Esophagus squamous epithelium (tissue), 5 donors: ENCODE measurements around the gene ABCG5. TPM values are rescaled to one million over a fixed set of nuclear protein-coding genes. Genes with fewer than 3 reads are reported as not detected.

Source experiments
- DNase-seq: peaks from one replicate; lab custom pipeline; 2025; lab: John Stamatoyannopoulos, UW
- H3K27ac ChIP-seq, 4 donors: fragments of 200-600 bp; sonication (generic); one replicate each; pipeline ENCODE4 v1.5.1; 2016 to 2019; ENCODE audit warnings: mild to moderate bottlenecking in 1 of 4
- H3K27me3 ChIP-seq, 4 donors: fragments of 200-600 bp; sonication (generic); 1 replicate in 3 of 4; 2 replicates in 1 of 4; pipeline versions ENCODE4 v1.5.1 to v1.6.0; 2017 to 2021; ENCODE audit warnings: antibody characterized with exemption in 1 of 4
- H3K36me3 ChIP-seq, 3 donors: fragments of 200-600 bp; sonication (generic); one replicate each; pipeline ENCODE4 v1.5.1; 2016 to 2019
- H3K4me1 ChIP-seq, 3 donors: fragments of 200-600 bp; sonication (generic); one replicate each; pipeline ENCODE4 v1.5.1; 2017 to 2019
- H3K4me3 ChIP-seq, 4 donors: fragments of 200-600 bp; sonication (generic); 1 replicate in 3 of 4; 2 replicates in 1 of 4; pipeline ENCODE4 v1.5.1; 2016 to 2019; ENCODE audit warnings: mild to moderate bottlenecking in 2 of 4, moderate library complexity in 1 of 4
- H3K9me3 ChIP-seq, 3 donors: fragments of 200-600 bp; sonication (generic); one replicate each; pipeline ENCODE4 v1.5.1; 2016 to 2019
- CTCF ChIP-seq, 6 experiments: fragments of 450-650 bp in 4 of 6; fragments of 200-600 bp in 2 of 6; sonication (generic) in 2 of 6; IDR thresholded peaks; one replicate each; pipeline ENCODE4 v1.5.1; 2016 to 2019; ENCODE audit warnings: antibody characterized with exemption in 6 of 6, mild to moderate bottlenecking in 4 of 6, moderate library complexity in 4 of 6
- POLR2A ChIP-seq, 4 donors: fragments of 450-650 bp; IDR thresholded peaks; one replicate each; pipeline ENCODE4 v1.6.1; 2017; ENCODE audit warnings: antibody characterized with exemption in 4 of 4, mild to moderate bottlenecking in 4 of 4, moderate library complexity in 3 of 4
- WGBS, 2 donors: methylation state at CpG; one replicate each; pipeline ENCODE4 v1.1.5; 2018; 5-methylcytosine and 5-hydroxymethylcytosine counted together
- intact Hi-C: fragments of 100-400 bp; cut with DNase I; formaldehyde crosslinking; loops from one replicate; pipeline ENCODE4 v1.15.0; 2022
- total RNA-seq, 4 donors: library from RNA; depleted of rRNA; stranded (reverse); fragments of >200 nt; gene quantifications; one replicate each; pipeline ENCODE4 v1.1.0, GENCODE V29; 2016
- donor health status: DM: yes; HTN: yes; CAD: no.

Gene ABCG5
- total RNA-seq, 4 donors from 2014 or later, result not detected

- Histone ChIP-seq H3K9me3 (no peaks in the 10 kb centered on the region), H3K27ac (no peak overlapping the region), H3K36me3 (no peaks in the 10 kb centered on the region), H3K27me3 (peaks cover 0 to 28% (median 0%) of the 10 kb centered on the region in 4 donors), H3K4me1 (no peaks in the 10 kb centered on the region), H3K4me3 (no peak overlapping the region)
- intact Hi-C loops, result no loop called here
- no peak for TF ChIP-seq POLR2A (IDR thresholded peaks at IDR 0.05)
- no peak for TF ChIP-seq CTCF (IDR thresholded peaks at IDR 0.05)
- WGBS, 2 donors, result 69 to 80% methylated on average over 1 to 6 of the region's 7 CpGs
- no peak for DNase-seq
Observed at GRCh38 chr2:43822839-43823238, 15.8 kb downstream of the ABCG5 start.

DNA sequence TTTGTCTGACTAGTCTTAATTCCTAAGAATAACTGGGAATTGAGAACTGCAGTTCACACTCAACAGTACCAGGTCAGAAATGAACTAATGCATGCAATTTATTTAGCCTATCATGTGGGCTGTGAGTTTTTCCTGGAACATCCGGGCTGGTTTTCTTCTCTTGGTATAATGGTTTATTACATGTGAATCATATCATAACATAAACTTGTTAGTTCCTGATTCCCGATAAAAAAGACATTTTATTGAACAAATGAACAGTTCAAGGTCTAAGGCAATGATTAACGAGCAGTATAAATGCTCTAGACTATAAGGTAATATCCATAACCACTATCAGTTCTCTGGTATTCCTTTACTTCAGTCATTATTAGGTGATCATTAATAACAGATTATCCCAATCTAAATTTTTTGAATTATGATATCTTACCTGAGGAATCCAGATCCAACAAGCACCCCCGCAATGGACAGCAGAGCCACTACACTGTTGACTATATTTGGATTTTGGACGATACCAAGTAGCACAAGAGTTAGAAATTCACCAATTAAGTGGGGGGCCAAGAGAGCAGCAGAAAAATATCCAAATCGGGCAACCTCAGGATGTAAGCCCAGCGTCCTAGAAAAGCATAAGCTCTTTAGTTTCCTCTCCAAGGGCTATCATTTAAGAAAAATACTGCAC is 19.0 kb downstream of the ABCG5 start:
- no peak overlapping the region for H3K27ac ChIP-seq
- H3K27me3 ChIP-seq, result peaks cover 0 to 20% (median 0%) of the 10 kb centered on the region in 4 donors
- no peaks in the 10 kb centered on the region for H3K36me3 ChIP-seq
- TF ChIP-seq POLR2A (IDR thresholded peaks at IDR 0.05) (no peak), CTCF (IDR thresholded peaks at IDR 0.05) (no peak)
- H3K4me1 ChIP-seq, result no peaks in the 10 kb centered on the region
- WGBS, 2 donors, result 77 to 83% methylated on average over 7 of the region's 7 CpGs
- H3K4me3 ChIP-seq, result no peak overlapping the region
- intact Hi-C loops, result no loop called here
- H3K9me3 ChIP-seq, result no peaks in the 10 kb centered on the region
- no peak for DNase-seq

DNA sequence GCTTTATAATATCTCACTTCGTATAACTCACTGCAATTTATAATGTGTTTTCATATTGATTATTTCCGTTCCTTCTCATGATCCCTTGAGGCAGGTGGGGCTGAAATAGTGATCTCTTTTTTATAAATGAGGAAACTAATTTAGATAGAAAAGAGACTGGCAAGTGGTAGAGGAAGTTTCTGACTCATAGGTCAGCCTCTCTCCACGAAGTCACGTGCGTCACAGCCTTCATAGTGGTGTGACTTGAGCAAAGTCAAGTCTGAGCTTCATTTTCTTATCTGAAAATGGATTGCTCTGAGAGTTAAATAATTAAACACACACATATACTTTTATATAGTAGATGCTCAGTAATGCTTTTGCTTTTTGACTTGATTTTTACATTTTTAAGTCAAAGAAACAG is 19.9 kb downstream of the ABCG5 start:
- Histone ChIP-seq H3K4me3 (no peak overlapping the region), H3K27ac (no peak overlapping the region), H3K9me3 (no peaks in the 10 kb centered on the region), H3K36me3 (no peaks in the 10 kb centered on the region), H3K4me1 (no peaks in the 10 kb centered on the region), H3K27me3 (peaks cover 0 to 19% (median 0%) of the 10 kb centered on the region in 4 donors)
- 33 to 46% methylated on average over 5 of the region's 5 CpGs for WGBS, 2 donors
- TF ChIP-seq POLR2A (IDR thresholded peaks at IDR 0.05), result no peak
- no peak for TF ChIP-seq CTCF (IDR thresholded peaks at IDR 0.05)
- DNase-seq, result no peak
- intact Hi-C loops, result no loop called here

DNA sequence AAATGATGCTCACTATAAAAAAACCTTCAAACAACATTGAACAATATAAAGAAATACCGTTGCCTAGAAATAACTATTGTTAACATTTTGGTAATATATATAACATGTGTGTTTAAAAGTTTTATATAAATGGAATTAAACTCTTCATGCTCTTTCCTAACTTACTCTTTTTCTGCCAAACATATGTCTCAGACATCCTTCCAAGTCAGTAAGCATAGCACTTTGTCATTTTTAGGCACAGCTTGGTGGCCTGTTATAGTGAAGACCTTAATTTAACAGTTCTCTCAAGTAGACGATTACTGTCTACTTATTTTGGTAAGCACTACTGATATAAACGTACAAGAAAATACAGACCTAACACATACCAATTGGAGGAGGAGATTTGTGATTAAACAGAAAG is 23.9 kb downstream of the ABCG5 start:
- H3K36me3 ChIP-seq, result peaks cover 0 to 31% (median 0%) of the 10 kb centered on the region in 3 donors
- H3K4me3 ChIP-seq, result no peak overlapping the region
- no peaks in the 10 kb centered on the region for H3K9me3 ChIP-seq
- no peak overlapping the region for H3K27ac ChIP-seq
- no peaks in the 10 kb centered on the region for H3K4me1 ChIP-seq
- no peaks in the 10 kb centered on the region for H3K27me3 ChIP-seq
- no peak for DNase-seq
- intact Hi-C loops, result no loop called here
- WGBS, 2 donors, result 76 to 85% methylated on average over 3 of the region's 3 CpGs
- no peak for TF ChIP-seq CTCF (IDR thresholded peaks at IDR 0.05)
- TF ChIP-seq POLR2A (IDR thresholded peaks at IDR 0.05), result no peak

- 59 to 78% methylated on average over 2 of the region's 2 CpGs for WGBS, 2 donors
Observed at GRCh38 chr2:43812947-43813346, 25.7 kb downstream of the ABCG5 start.

More at GRCh38 chr2:43812947-43813346, 25.7 kb downstream of the ABCG5 start:
- intact Hi-C loops, result no loop called here
- Histone ChIP-seq H3K9me3 (no peaks in the 10 kb centered on the region), H3K36me3 (peaks cover 0 to 47% (median 0%) of the 10 kb centered on the region in 3 donors), H3K27me3 (no peaks in the 10 kb centered on the region), H3K27ac (no peak overlapping the region), H3K4me1 (no peaks in the 10 kb centered on the region), H3K4me3 (no peak overlapping the region)
- no peak for DNase-seq
- no peak for TF ChIP-seq CTCF (IDR thresholded peaks at IDR 0.05)
- TF ChIP-seq POLR2A (IDR thresholded peaks at IDR 0.05), result no peak
